H1 (cell line): ENCODE results near the gene HMOX2. TPM values are rescaled to one million over a fixed set of nuclear protein-coding genes. Genes with fewer than 3 reads are reported as not detected.

ENCODE experiments used
- CTCF ChIA-PET: fragments of 300-600 bp; sonication (Branson Sonifier 250); formaldehyde crosslinking; loops from one replicate; lab custom pipeline; 2021; ENCODE audit not compliant: partially characterized antibody; lab: Charles Lee
- POLR2A ChIA-PET: fragments of 300-600 bp; sonication (Branson Sonifier 250); formaldehyde crosslinking; loops from one replicate; lab custom pipeline; 2021; ENCODE audit warnings: inconsistent platforms; ENCODE audit not compliant: partially characterized antibody; lab: Charles Lee
- DNase-seq, 2 experiments: peaks; one replicate each; pipeline versions ENCODE4 v3.0.0 to v3.0.0-alpha.2; 2010 to 2022; ENCODE audit warnings: low spot score in 2 of 2, low read depth in 1 of 2, mixed read lengths in 1 of 2
- FAIRE-seq: peaks from 2 replicates; lab custom pipeline; 2011; peaks lifted over from hg19 to GRCh38; lab: Jason Lieb, UNC
- H2AFZ ChIP-seq: 2 replicates; pipeline ENCODE4 v1.8.1; 2012; ENCODE audit warnings: low read length, inconsistent platforms
- H2AK5ac ChIP-seq: 2 replicates; pipeline ENCODE4 v1.6.1; 2013; ENCODE audit warnings: low read depth, low read length
- H2BK120ac ChIP-seq: replicated peaks from 2 replicates; pipeline ENCODE3; 2013; ENCODE audit warnings: low read depth, low read length, inconsistent platforms
- H2BK12ac ChIP-seq: 2 replicates; pipeline ENCODE4 v1.6.1; 2013; ENCODE audit warnings: low read depth, low read length
- H2BK15ac ChIP-seq: 2 replicates; pipeline ENCODE4 v1.6.1; 2013; ENCODE audit warnings: low read length
- H2BK20ac ChIP-seq: 2 replicates; pipeline ENCODE4 v1.6.1; 2013; ENCODE audit warnings: low read length
- H2BK5ac ChIP-seq: 2 replicates; pipeline ENCODE4 v1.6.1; 2013; ENCODE audit warnings: low read depth, low read length
- H3K14ac ChIP-seq: 2 replicates; pipeline ENCODE4 v1.6.1; 2013; ENCODE audit warnings: inconsistent platforms; ENCODE audit not compliant: insufficient read length
- H3K18ac ChIP-seq: 2 replicates; pipeline ENCODE4 v1.6.1; 2013; ENCODE audit warnings: low read length; ENCODE audit errors: extremely low read depth
- H3K23ac ChIP-seq: 2 replicates; pipeline ENCODE4 v1.6.1; 2013; ENCODE audit warnings: inconsistent platforms; ENCODE audit not compliant: insufficient read length
- H3K23me2 ChIP-seq: 2 replicates; pipeline ENCODE4 v1.6.1; 2013; ENCODE audit warnings: low read depth, low read length
- H3K27ac ChIP-seq: 2 replicates; pipeline ENCODE4 v1.6.1; 2011; ENCODE audit warnings: low read depth, low read length, inconsistent platforms
- H3K27me3 ChIP-seq, 4 experiments: replicated peaks in 1 of 4; 1 replicate in 1 of 4; 2 replicates in 3 of 4; pipeline versions ENCODE4 v1.6.1 to v1.8.1; 2011 to 2013; ENCODE audit warnings: low read length in 3 of 4, mild to moderate bottlenecking in 3 of 4, inconsistent platforms in 2 of 4, mixed read lengths in 2 of 4, moderate library complexity in 1 of 4; ENCODE audit not compliant: control insufficient read depth in 3 of 4, insufficient read depth in 3 of 4; ENCODE audit errors: extremely low read depth in 1 of 4
- H3K36me3 ChIP-seq, 4 experiments: 2 replicates each; pipeline versions ENCODE4 v1.6.1 to v1.8.1; 2011 to 2013; ENCODE audit warnings: mild to moderate bottlenecking in 4 of 4, low read length in 3 of 4, moderate library complexity in 2 of 4, control low read depth in 1 of 4, inconsistent platforms in 1 of 4; ENCODE audit not compliant: insufficient read depth in 4 of 4, control insufficient read depth in 2 of 4
- H3K4ac ChIP-seq: replicated peaks from 2 replicates; pipeline ENCODE3; 2013; ENCODE audit warnings: low read length, low read depth, mixed read lengths, inconsistent platforms; ENCODE audit not compliant: insufficient read length
- H3K4me1 ChIP-seq, 4 experiments: replicated peaks in 1 of 4; 1 replicate in 1 of 4; 2 replicates in 3 of 4; pipeline versions ENCODE4 v1.6.1 to v1.8.1; 2011 to 2013; ENCODE audit warnings: low read length in 3 of 4, inconsistent platforms in 2 of 4, mixed read lengths in 1 of 4; ENCODE audit not compliant: insufficient read depth in 4 of 4, control insufficient read depth in 3 of 4
- H3K4me2 ChIP-seq, 2 experiments: 2 replicates each; pipeline versions ENCODE4 v1.6.1 to v1.8.1; 2011 to 2013; ENCODE audit warnings: low read depth in 2 of 2, low read length in 2 of 2, control low read depth in 1 of 2, inconsistent platforms in 1 of 2, mild to moderate bottlenecking in 1 of 2; ENCODE audit not compliant: insufficient read depth in 1 of 2
- H3K4me3 ChIP-seq, 4 experiments: fragments of 200-600, 300-600 bp in 1 of 4; sonication (generic), shearing (Covaris generic), sonication (Bioruptor Twin) in 1 of 4; 2 replicates each; pipeline versions ENCODE4 v1.5.1 to v1.8.1; 2011 to 2016; ENCODE audit warnings: low read length in 4 of 4, low read depth in 3 of 4, control low read depth in 2 of 4, inconsistent platforms in 2 of 4, mild to moderate bottlenecking in 2 of 4, mixed read lengths in 1 of 4, moderate library complexity in 1 of 4; ENCODE audit not compliant: insufficient read depth in 2 of 4; ENCODE audit errors: extremely low read depth in 1 of 4
- H3K56ac ChIP-seq: replicated peaks from 2 replicates; pipeline ENCODE3; 2013; ENCODE audit warnings: low read depth, mild to moderate bottlenecking, mixed read lengths, low read length, inconsistent platforms; ENCODE audit not compliant: insufficient read length
- H3K79me1 ChIP-seq: 2 replicates; pipeline ENCODE4 v1.6.1; 2013; ENCODE audit warnings: low read depth, low read length, control low read depth
- H3K79me2 ChIP-seq, 2 experiments: 2 replicates each; pipeline versions ENCODE4 v1.6.1 to v1.8.1; 2012 to 2013; ENCODE audit warnings: low read length in 2 of 2, mild to moderate bottlenecking in 2 of 2, inconsistent platforms in 1 of 2; ENCODE audit not compliant: insufficient read depth in 2 of 2, control insufficient read depth in 1 of 2
- H3K9ac ChIP-seq, 4 experiments: replicated peaks in 1 of 4; 1 replicate in 1 of 4; 2 replicates in 3 of 4; pipeline versions ENCODE4 v1.6.1 to v1.8.1; 2011 to 2013; ENCODE audit warnings: low read depth in 3 of 4, low read length in 3 of 4, control low read depth in 2 of 4, mild to moderate bottlenecking in 2 of 4, moderate library complexity in 2 of 4, inconsistent platforms in 1 of 4; ENCODE audit errors: extremely low read depth in 1 of 4
- H3K9me3 ChIP-seq, 2 experiments: 2 replicates each; pipeline versions ENCODE4 v1.6.1 to v1.8.1; 2012 to 2013; ENCODE audit warnings: mild to moderate bottlenecking in 2 of 2, moderate library complexity in 2 of 2, control low read depth in 1 of 2, inconsistent platforms in 1 of 2, low read depth in 1 of 2, low read length in 1 of 2, mixed read lengths in 1 of 2; ENCODE audit not compliant: insufficient read depth in 2 of 2
- H4K20me1 ChIP-seq, 2 experiments: replicated peaks in 1 of 2; 2 replicates each; pipeline versions ENCODE3 to v1.8.1; 2011 to 2013; ENCODE audit warnings: inconsistent platforms in 2 of 2, low read length in 2 of 2, mild to moderate bottlenecking in 1 of 2; ENCODE audit not compliant: insufficient read depth in 2 of 2, control insufficient read depth in 1 of 2
- H4K5ac ChIP-seq: 2 replicates; pipeline ENCODE4 v1.6.1; 2013; ENCODE audit warnings: low read length, low read depth, mixed read lengths, inconsistent platforms; ENCODE audit not compliant: insufficient read length
- H4K8ac ChIP-seq: 2 replicates; pipeline ENCODE4 v1.8.0; 2013; ENCODE audit warnings: mild to moderate bottlenecking, moderate library complexity, low read length, inconsistent platforms; ENCODE audit not compliant: insufficient read depth; ENCODE audit errors: extremely low read depth
- H4K91ac ChIP-seq: replicated peaks from 2 replicates; pipeline ENCODE3; 2013; ENCODE audit warnings: low read length, mixed read lengths, inconsistent platforms; ENCODE audit not compliant: insufficient read length
- ATF2 ChIP-seq: IDR thresholded peaks from 2 replicates; pipeline ENCODE4 v1.6.1; 2012; ENCODE audit warnings: low read length, inconsistent platforms
- CHD2 ChIP-seq: IDR thresholded peaks from 2 replicates; pipeline ENCODE4 v1.6.1; 2012; ENCODE audit warnings: low read length, improper control_type of control experiment
- CTCF ChIP-seq, 3 experiments: IDR thresholded peaks; 1 replicate in 2 of 3; 2 replicates in 1 of 3; pipeline versions ENCODE4 v1.5.1 to v1.6.1; 2011; ENCODE audit warnings: low read length in 3 of 3, mild to moderate bottlenecking in 3 of 3, inconsistent platforms in 2 of 3, low read depth in 1 of 3, moderate library complexity in 1 of 3; ENCODE audit not compliant: insufficient read depth in 1 of 3; ENCODE audit errors: control extremely low read depth in 1 of 3
- EZH2 ChIP-seq: fragments of 200-600 bp; sonication (generic); IDR thresholded peaks from 2 replicates; pipeline ENCODE4 v1.7.1; 2012; ENCODE audit warnings: low read depth, mild to moderate bottlenecking, moderate library complexity, low read length, inconsistent platforms; ENCODE audit not compliant: severe bottlenecking
- POU5F1 ChIP-seq: IDR thresholded peaks from 2 replicates; pipeline ENCODE4 v1.6.1; 2011; ENCODE audit warnings: low read depth, mild to moderate bottlenecking, low read length, moderate library complexity
- SIRT6 ChIP-seq: IDR thresholded peaks from one replicate; pipeline ENCODE4 v1.7.1; 2012; ENCODE audit warnings: low read length, inconsistent platforms
- TBP ChIP-seq: IDR thresholded peaks from 2 replicates; pipeline ENCODE4 v1.6.1; 2011; ENCODE audit warnings: low read depth, low read length, improper control_type of control experiment
- TCF12 ChIP-seq: IDR thresholded peaks from 2 replicates; pipeline ENCODE4 v1.6.1; 2011; ENCODE audit warnings: low read depth, mild to moderate bottlenecking, low read length
- WGBS, 2 experiments: shearing (Covaris generic) in 1 of 2; methylation state at CpG; one replicate each; pipeline versions ENCODE4 v1.1.6 to v1.1.7; 2013 to 2015; ENCODE audit warnings: low lambda C conversion rate in 2 of 2, mixed read lengths in 2 of 2, inconsistent platforms in 1 of 2, low coverage in 1 of 2, missing lambda C conversion rate in 1 of 2; ENCODE audit not compliant: insufficient replicate concordance in 2 of 2, insufficient coverage in 1 of 2, insufficient read length in 1 of 2; ENCODE audit errors: extremely low coverage in 1 of 2, missing lambda C conversion rate in 1 of 2; 5-methylcytosine and 5-hydroxymethylcytosine counted together
- polyA plus RNA-seq, 7 experiments: library from polyadenylated mRNA; depleted of rRNA in 3 of 7; stranded (reverse) in 5 of 7; unstranded in 2 of 7; fragments of >200 nt in 5 of 7; fragments of 200-250 nt in 2 of 7; gene quantifications; 1 replicate in 5 of 7; 2 replicates in 1 of 7; 4 replicates in 1 of 7; pipeline versions ENCODE4 v1.2.1 to v1.2.3, GENCODE V29; 2011 to 2013; ENCODE audit warnings: missing spikeins in 2 of 7, mixed read lengths in 2 of 7
- total RNA-seq: library from RNA; stranded (reverse); fragmentation: NEBNext Ultra II Directional; extraction: Animal tissue kit (Norgen Biotek cat#: 25700); gene quantifications from 2 replicates; pipeline ENCODE4 v1.2.1, GENCODE V29; 2021

Gene HMOX2
- total and polyA plus RNA-seq, 2 of the 8 experiments (the other 6 are each of a cell fraction or from before 2014, with no cell fraction given): 36.5 to 48.4 TPM

GRCh38 chr16:4507588-4508345 lies 31.6 kb downstream of the HMOX2 start:
- H2BK20ac ChIP-seq: no peak overlapping the region
- H3K4me1 ChIP-seq: peaks cover 0 to 2% (median 0%) of the 10 kb centered on the region in 4 experiments; a peak in 2 of 7 replicates
- no peak overlapping the region for H4K91ac ChIP-seq
- no peaks in the 10 kb centered on the region for H3K23me2 ChIP-seq
- H3K4ac ChIP-seq: no peak overlapping the region
- H4K20me1 ChIP-seq: peaks cover 2 to 11% of the 10 kb centered on the region in 2 experiments
- no peak overlapping the region for H3K56ac ChIP-seq
- H2BK5ac ChIP-seq: no peak overlapping the region
- H3K79me2 ChIP-seq: no peaks in the 10 kb centered on the region
- H2BK15ac ChIP-seq: no peak overlapping the region
- H4K5ac ChIP-seq: no peak overlapping the region
- no peak overlapping the region for H3K9ac ChIP-seq
- peak overlapping the region; percentile 48; the same call in 1 of the 2 replicates for H4K8ac ChIP-seq
- H3K18ac ChIP-seq: no peak overlapping the region
- no peak overlapping the region for H3K4me2 ChIP-seq
- no peaks in the 10 kb centered on the region for H3K27me3 ChIP-seq
- H3K27ac ChIP-seq: no peak overlapping the region
- no peak overlapping the region for H3K14ac ChIP-seq
- no peaks in the 10 kb centered on the region for H3K9me3 ChIP-seq
- no peak overlapping the region for H2AFZ ChIP-seq
- peaks cover 10 to 18% (median 14%) of the 10 kb centered on the region in 4 experiments; a peak in 6 of 8 replicates for H3K36me3 ChIP-seq
- H3K23ac ChIP-seq: no peak overlapping the region
- CTCF ChIA-PET: interaction anchor here (0.6 to 35.4 kb wide), 26 partner anchors 8 to 210 kb away, joined by 3 to 968 read pairs (median 8); partner anchors contain the start of genes C16orf96, CDIP1, HMOX2 and MGRN1
- no peak for FAIRE-seq
- no peak overlapping the region for H3K4me3 ChIP-seq
- WGBS, 2 experiments: 90% methylated on average over 17 of the region's 17 CpGs; no CpG with 5 or more reads in 1 of the 2 experiments
- no peaks in the 10 kb centered on the region; the same call in 1 of the 2 replicates for H3K79me1 ChIP-seq
- H2AK5ac ChIP-seq: no peak overlapping the region
- no peak for DNase-seq
- no peak overlapping the region for H2BK120ac ChIP-seq
- POLR2A ChIA-PET: interaction anchor here (0.9 to 3.0 kb wide), 8 partner anchors 14 to 186 kb away, joined by 3 to 14 read pairs (median 3); partner anchors contain the start of genes NUDT16L1 and UBALD1
- no peak overlapping the region for H2BK12ac ChIP-seq
- no peak for TF ChIP-seq ATF2
- TF ChIP-seq EZH2: no peak
- TF ChIP-seq CHD2: no peak
- TF ChIP-seq SIRT6: no peak
- no peak for TF ChIP-seq CTCF (IDR thresholded peaks at IDR 0.05; ENCODE audit: control extremely low read depth in 1 of 3, insufficient read depth in 1 of 3, low read depth in 1 of 3, low read length in 3 of 3)
- no peak for TF ChIP-seq TBP
- TF ChIP-seq TCF12: no peak
- TF ChIP-seq POU5F1: no peak
